HG03097 (cell line): ENCODE results near the gene KRTAP10-4.

Experiments
- ATAC-seq: cut with Tn5 transposase; IDR thresholded peaks from one replicate; pipeline ENCODE4 v1.9.1; 2021; ENCODE audit not compliant: unreplicated experiment, low FRiP score

Gene KRTAP10-4

GRCh38 chr21:44612669-44613229 lies 39.2 kb downstream of the KRTAP10-4 start:
- no peak for ATAC-seq

- no peak for ATAC-seq
These were observed 40.0 kb downstream of the KRTAP10-4 start for GRCh38 chr21:44613386-44614155.

GRCh38 chr21:44614161-44614631 lies 40.7 kb downstream of the KRTAP10-4 start:
- no peak for ATAC-seq

GRCh38 chr21:44614961-44615391 lies 41.4 kb downstream of the KRTAP10-4 start:
- ATAC-seq: no peak

- no peak for ATAC-seq
These were observed 41.9 kb downstream of the KRTAP10-4 start for GRCh38 chr21:44615466-44615865.

GRCh38 chr21:44615911-44616590 lies 42.5 kb downstream of the KRTAP10-4 start:
- ATAC-seq: no peak

- no peak for ATAC-seq
These were observed 43.0 kb downstream of the KRTAP10-4 start for GRCh38 chr21:44616591-44616926.

- ATAC-seq: no peak
These were observed 43.6 kb downstream of the KRTAP10-4 start for GRCh38 chr21:44617071-44617501.

GRCh38 chr21:44618504-44618903 lies 45.0 kb downstream of the KRTAP10-4 start:
- ATAC-seq: no peak

GRCh38 chr21:44618909-44619308 lies 45.4 kb downstream of the KRTAP10-4 start:
- ATAC-seq: no peak

- no peak for ATAC-seq
These were observed 46.4 kb downstream of the KRTAP10-4 start for GRCh38 chr21:44619886-44620285.

GRCh38 chr21:44623575-44623974 lies 50.0 kb downstream of the KRTAP10-4 start:
- no peak for ATAC-seq
